Measurements from ENCODE around the gene CYP26B1.

The CYP26B1 gene

GRCh38 chr2:72153026-72153791 lies 5.5 kb upstream of the CYP26B1 start:
- no peak for DNase-seq (ENCODE audit: low read depth)

GRCh38 chr2:72150861-72151356 lies 3.2 kb upstream of the CYP26B1 start:
- no peak for DNase-seq (ENCODE audit: low read depth)
- no peak for TF ChIP-seq CTCF (conservative IDR thresholded peaks at IDR 0.05; ENCODE audit: control insufficient read depth, insufficient read depth, low read depth, low read length)
- no peak overlapping the region for H3K4me3 ChIP-seq (ENCODE audit: control insufficient read depth, low read depth, low read length)

More at GRCh38 chr2:72153026-72153791, 5.5 kb upstream of the CYP26B1 start:
- no peak for TF ChIP-seq CTCF (conservative IDR thresholded peaks at IDR 0.05; ENCODE audit: control insufficient read depth, insufficient read depth, low read depth, low read length)
- H3K4me3 ChIP-seq (ENCODE audit: control insufficient read depth, low read depth, low read length): no peak overlapping the region

- no peak overlapping the region for H3K4me3 ChIP-seq (ENCODE audit: control insufficient read depth, low read depth, low read length)
- DNase-seq (ENCODE audit: low read depth): peak; percentile 69
- TF ChIP-seq CTCF (conservative IDR thresholded peaks at IDR 0.05; ENCODE audit: control insufficient read depth, insufficient read depth, low read depth, low read length): peak; percentile 81
Measured at GRCh38 chr2:72150157-72150860, 2.6 kb upstream of the CYP26B1 start.

- no peak for DNase-seq (ENCODE audit: low read depth)
- TF ChIP-seq CTCF (conservative IDR thresholded peaks at IDR 0.05; ENCODE audit: control insufficient read depth, insufficient read depth, low read depth, low read length): no peak
- H3K4me3 ChIP-seq (ENCODE audit: control insufficient read depth, low read depth, low read length): no peak overlapping the region
Measured at GRCh38 chr2:72149556-72150156, 2.0 kb upstream of the CYP26B1 start.

- peak; percentile 16 for DNase-seq (ENCODE audit: low read depth)
- H3K4me3 ChIP-seq (ENCODE audit: control insufficient read depth, low read depth, low read length): peak overlapping the region; percentile 40
- no peak for TF ChIP-seq CTCF (conservative IDR thresholded peaks at IDR 0.05; ENCODE audit: control insufficient read depth, insufficient read depth, low read depth, low read length)
Measured at GRCh38 chr2:72148837-72149555, 1.3 kb upstream of the CYP26B1 start.

All from fibroblast of mammary gland (primary cell).